Body of pancreas (tissue), 4 donors: ENCODE results near the gene C1orf56. TPM values are rescaled to one million over a fixed set of nuclear protein-coding genes. Genes with fewer than 3 reads are reported as not detected.

Experiments
- ATAC-seq: fragments of 150-250 bp; one replicate; pipeline ENCODE4 v1.9.1; 2016
- DNase-seq, 4 donors: peaks; one replicate each; pipeline ENCODE4 v3.0.0-alpha.2; 2019
- H3K27ac ChIP-seq, 4 donors: fragments of 200-600 bp; sonication (generic); 1 replicate in 3 of 4; 2 replicates in 1 of 4; pipeline versions ENCODE4 v1.5.1 to v1.6.1; 2016 to 2019; ENCODE audit warnings: mild to moderate bottlenecking in 1 of 4, mixed read lengths in 1 of 4, moderate library complexity in 1 of 4
- H3K27me3 ChIP-seq, 2 donors: fragments of 200-600 bp; sonication (generic); one replicate each; pipeline ENCODE4 v1.6.0; 2016; ENCODE audit warnings: mild to moderate bottlenecking in 1 of 2
- H3K36me3 ChIP-seq, 2 donors: fragments of 200-600 bp; sonication (generic); replicated peaks in 1 of 2; 2 replicates each; pipeline ENCODE4 v1.5.1; 2016; ENCODE audit warnings: low read depth in 2 of 2; ENCODE audit not compliant: insufficient read depth in 1 of 2
- H3K4me1 ChIP-seq: fragments of 200-600 bp; sonication (generic); one replicate; pipeline ENCODE4 v1.6.0; 2016
- H3K4me3 ChIP-seq, 2 donors: fragments of 200-600 bp; sonication (generic); 1 replicate in 1 of 2; 2 replicates in 1 of 2; pipeline ENCODE4 v1.5.1; 2016 to 2019
- H3K9me3 ChIP-seq, 3 donors: fragments of 200-600 bp; sonication (generic); 1 replicate in 2 of 3; 2 replicates in 1 of 3; pipeline ENCODE4 v1.5.1; 2016
- CTCF ChIP-seq, 7 experiments: fragments of 450-650 bp in 4 of 7; fragments of 200-600 bp in 3 of 7; sonication (generic) in 3 of 7; IDR thresholded peaks; one replicate each; pipeline ENCODE4 v1.5.1; 2016 to 2019; ENCODE audit warnings: antibody characterized with exemption in 7 of 7
- POLR2A ChIP-seq, 3 donors: fragments of 450-650 bp; IDR thresholded peaks; one replicate each; pipeline ENCODE4 v1.6.1; 2016; ENCODE audit warnings: antibody characterized with exemption in 3 of 3, mild to moderate bottlenecking in 2 of 3
- WGBS, 2 donors: methylation state at CpG; one replicate each; pipeline ENCODE4 v1.1.5; 2017; 5-methylcytosine and 5-hydroxymethylcytosine counted together
- intact Hi-C: fragments of 100-400 bp; cut with DNase I; formaldehyde crosslinking; loops from one replicate; pipeline ENCODE4 v1.15.1; 2023
- total RNA-seq, 2 donors: library from RNA; depleted of rRNA; stranded (reverse); fragments of >200 nt; gene quantifications; one replicate each; pipeline ENCODE4 v1.1.0, GENCODE V29; 2016

The C1orf56 gene
- total RNA-seq, 2 donors from 2014 or later: 5.7 to 6.9 TPM

- no peak for TF ChIP-seq POLR2A (IDR thresholded peaks at IDR 0.05)
- TF ChIP-seq CTCF (IDR thresholded peaks at IDR 0.05): peak in 4 of 7 experiments; percentile 8 to 37 (median 14)
- peaks cover 34% of the 10 kb centered on the region for H3K4me1 ChIP-seq
- intact Hi-C loops: no loop called here
- no peak overlapping the region for H3K4me3 ChIP-seq
- DNase-seq: peak in 3 of 4 donors; percentile 61 to 74 (median 70)
- H3K27ac ChIP-seq: peak overlapping the region; percentile 15 to 53 (median 24)
- no peaks in the 10 kb centered on the region for H3K9me3 ChIP-seq
- ATAC-seq: peak; percentile 57
- H3K27me3 ChIP-seq: no peaks in the 10 kb centered on the region
- no peaks in the 10 kb centered on the region for H3K36me3 ChIP-seq
- 25 to 43% methylated on average over 2 of the region's 2 CpGs for WGBS, 2 donors
Observed at GRCh38 chr1:151013518-151013917, 34.0 kb upstream of the C1orf56 start.

GRCh38 chr1:151024540-151025146 lies 22.9 kb upstream of the C1orf56 start:
- peak; percentile 79 to 88 (median 84) for DNase-seq
- H3K27me3 ChIP-seq: no peaks in the 10 kb centered on the region
- no peaks in the 10 kb centered on the region for H3K4me1 ChIP-seq
- H3K36me3 ChIP-seq: peaks cover 5 to 6% of the 10 kb centered on the region in 2 donors
- 19 to 27% methylated on average over 6 of the region's 6 CpGs for WGBS, 2 donors
- TF ChIP-seq POLR2A (IDR thresholded peaks at IDR 0.05) (no peak), CTCF (IDR thresholded peaks at IDR 0.05) (peak; percentile 54 to 74 (median 64))
- intact Hi-C loops: no loop called here
- peak; percentile 84 for ATAC-seq
- no peak overlapping the region for H3K4me3 ChIP-seq
- H3K27ac ChIP-seq: peak overlapping the region in 1 of 4 donors; percentile 15
- H3K9me3 ChIP-seq: no peaks in the 10 kb centered on the region

GRCh38 chr1:151026460-151026859 lies 21.1 kb upstream of the C1orf56 start:
- H3K4me1 ChIP-seq: no peaks in the 10 kb centered on the region
- ATAC-seq (no peak), DNase-seq (no peak)
- no peak overlapping the region for H3K27ac ChIP-seq
- no peaks in the 10 kb centered on the region for H3K9me3 ChIP-seq
- intact Hi-C loops: no loop called here
- H3K4me3 ChIP-seq: no peak overlapping the region
- no peaks in the 10 kb centered on the region for H3K27me3 ChIP-seq
- peaks cover 5 to 6% of the 10 kb centered on the region in 2 donors for H3K36me3 ChIP-seq
- TF ChIP-seq CTCF (IDR thresholded peaks at IDR 0.05): no peak
- TF ChIP-seq POLR2A (IDR thresholded peaks at IDR 0.05): no peak

- DNase-seq (no peak), ATAC-seq (no peak)
- 97% methylated on average over 8 of the region's 8 CpGs for WGBS, 2 donors
- H3K36me3 ChIP-seq: peaks cover 5 to 9% of the 10 kb centered on the region in 2 donors
- no peaks in the 10 kb centered on the region for H3K9me3 ChIP-seq
- no peak for TF ChIP-seq POLR2A (IDR thresholded peaks at IDR 0.05)
- no peak for TF ChIP-seq CTCF (IDR thresholded peaks at IDR 0.05)
- no peak overlapping the region for H3K4me3 ChIP-seq
- no peak overlapping the region for H3K27ac ChIP-seq
- no peaks in the 10 kb centered on the region for H3K27me3 ChIP-seq
- intact Hi-C loops: no loop called here
- H3K4me1 ChIP-seq: no peaks in the 10 kb centered on the region
Observed at GRCh38 chr1:151032164-151032563, 15.4 kb upstream of the C1orf56 start.

- H3K4me1 ChIP-seq: no peaks in the 10 kb centered on the region
- no peak overlapping the region for H3K4me3 ChIP-seq
- ATAC-seq (no peak), DNase-seq (no peak)
- no peak for TF ChIP-seq CTCF (IDR thresholded peaks at IDR 0.05)
- no peak for TF ChIP-seq POLR2A (IDR thresholded peaks at IDR 0.05)
- H3K27ac ChIP-seq: no peak overlapping the region
- intact Hi-C loops: no loop called here
- H3K9me3 ChIP-seq: no peaks in the 10 kb centered on the region
- 91 to 94% methylated on average over 3 of the region's 3 CpGs for WGBS, 2 donors
- H3K27me3 ChIP-seq: no peaks in the 10 kb centered on the region
- peaks cover 0 to 5% of the 10 kb centered on the region in 2 donors for H3K36me3 ChIP-seq
Observed at GRCh38 chr1:151035167-151035566, 12.4 kb upstream of the C1orf56 start.
